GM18861 (cell line): ENCODE measurements around the gene MBD5.
"Not testable (repeated sequence)": the region's sequence is repeated elsewhere in the genome, so short reads cannot be mapped to it uniquely, and the experiment has no call there.

ENCODE experiments used
- ATAC-seq: cut with Tn5 transposase; IDR thresholded peaks from one replicate; pipeline ENCODE4 v1.9.1; 2021; ENCODE audit not compliant: unreplicated experiment

Gene MBD5

DNA sequence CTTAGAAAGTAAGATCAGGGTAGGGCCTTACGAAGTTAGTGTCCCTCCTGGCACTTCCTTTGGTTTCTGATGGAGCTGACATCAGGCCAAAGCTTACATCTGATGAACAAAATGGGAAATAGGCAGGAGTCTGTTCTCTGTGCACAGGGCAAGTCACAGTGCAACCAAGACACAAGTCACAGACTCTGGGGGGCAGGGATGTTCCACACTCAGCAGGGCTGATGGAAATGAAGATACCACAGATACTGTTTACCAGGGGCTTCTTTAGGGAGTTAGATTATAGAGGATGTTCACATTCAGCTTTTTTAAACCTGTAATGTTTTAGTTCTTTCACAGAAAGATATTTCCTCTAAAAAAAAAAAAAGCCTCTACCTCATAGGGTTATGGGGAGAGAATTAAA, 517.5 kb downstream of the MBD5 start:
- ATAC-seq, result no peak

DNA sequence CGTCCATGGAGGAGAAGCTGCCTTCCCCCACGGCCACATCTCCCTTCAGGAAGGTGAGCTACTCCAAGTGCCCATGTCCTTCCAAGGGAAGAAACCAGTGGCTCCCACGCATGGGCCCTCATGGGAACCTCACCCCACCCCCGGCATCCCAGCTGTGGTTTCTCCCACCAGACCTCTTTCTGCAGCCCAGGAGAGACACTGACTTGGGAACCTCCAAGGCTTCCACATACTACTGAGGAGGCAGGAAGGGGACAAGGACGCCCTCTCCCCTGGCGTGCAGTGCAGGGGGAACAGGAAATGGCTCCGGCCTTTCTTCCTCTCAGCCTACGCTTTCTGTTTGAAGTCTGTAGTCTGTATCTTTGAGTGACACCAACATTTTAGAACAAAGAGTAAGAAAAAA, 519.1 kb downstream of the MBD5 start:
- no peak for ATAC-seq

DNA sequence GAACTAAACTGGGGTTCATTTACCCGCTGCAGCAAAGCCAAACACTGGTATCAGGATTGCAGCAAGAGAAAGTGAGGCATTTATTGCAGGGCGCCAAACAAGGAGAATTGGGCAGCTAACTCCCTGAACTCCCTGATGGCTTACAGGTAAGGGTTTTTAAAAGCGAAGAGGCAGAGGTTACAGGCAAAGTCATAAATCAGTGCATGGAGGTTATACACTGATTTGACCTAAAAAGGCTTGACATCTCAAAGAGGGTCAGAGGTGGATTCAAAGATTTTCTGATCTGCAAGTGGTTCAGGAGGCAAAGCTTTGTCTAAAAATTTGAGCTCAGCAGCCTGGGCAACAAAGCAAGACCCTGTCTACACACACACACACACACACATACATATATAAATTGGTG, 520.9 kb downstream of the MBD5 start:
- ATAC-seq, result no peak

DNA sequence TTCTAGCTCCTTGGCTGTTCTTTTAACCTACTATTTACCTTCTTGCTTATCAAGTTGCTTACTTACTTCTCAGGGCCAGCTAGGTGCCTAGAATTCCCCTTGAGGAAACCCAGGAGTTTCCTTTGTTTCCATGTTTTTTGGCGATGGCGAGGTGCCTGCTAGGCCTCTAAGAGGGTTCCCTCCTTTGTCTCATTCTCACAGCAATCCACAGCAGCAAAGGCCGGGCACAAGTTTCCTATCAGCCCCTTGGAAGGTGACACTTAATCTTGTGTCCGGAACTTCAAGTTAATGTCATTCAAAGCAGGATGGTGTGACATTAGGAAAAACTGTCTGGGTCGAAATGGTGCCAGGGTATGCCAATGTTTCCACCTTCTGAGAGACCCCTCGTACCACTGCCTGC, 521.7 kb downstream of the MBD5 start:
- ATAC-seq, result no peak

DNA sequence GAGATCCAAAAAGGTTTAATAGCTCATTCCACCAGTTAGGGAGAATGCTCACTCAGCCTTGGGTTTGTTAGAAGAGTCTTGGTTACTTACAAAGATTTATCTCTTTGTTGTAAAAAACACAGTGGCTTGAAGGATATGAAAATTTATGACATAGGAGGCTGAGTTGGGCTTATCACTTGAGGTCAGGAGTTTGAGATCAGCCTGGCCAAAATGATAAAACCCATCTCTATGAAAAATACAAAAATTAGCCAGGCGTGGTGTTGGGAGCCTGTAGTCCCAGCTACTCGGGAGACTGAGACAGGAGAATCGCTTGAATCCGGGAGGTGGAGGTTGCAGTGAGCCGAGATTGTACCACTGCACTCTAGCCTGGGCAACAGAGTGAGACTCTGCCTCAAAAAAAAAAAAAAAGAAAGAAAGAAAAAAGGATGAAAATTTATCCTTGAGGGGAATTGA, 522.2 kb downstream of the MBD5 start:
- ATAC-seq, result not testable (repeated sequence)

DNA sequence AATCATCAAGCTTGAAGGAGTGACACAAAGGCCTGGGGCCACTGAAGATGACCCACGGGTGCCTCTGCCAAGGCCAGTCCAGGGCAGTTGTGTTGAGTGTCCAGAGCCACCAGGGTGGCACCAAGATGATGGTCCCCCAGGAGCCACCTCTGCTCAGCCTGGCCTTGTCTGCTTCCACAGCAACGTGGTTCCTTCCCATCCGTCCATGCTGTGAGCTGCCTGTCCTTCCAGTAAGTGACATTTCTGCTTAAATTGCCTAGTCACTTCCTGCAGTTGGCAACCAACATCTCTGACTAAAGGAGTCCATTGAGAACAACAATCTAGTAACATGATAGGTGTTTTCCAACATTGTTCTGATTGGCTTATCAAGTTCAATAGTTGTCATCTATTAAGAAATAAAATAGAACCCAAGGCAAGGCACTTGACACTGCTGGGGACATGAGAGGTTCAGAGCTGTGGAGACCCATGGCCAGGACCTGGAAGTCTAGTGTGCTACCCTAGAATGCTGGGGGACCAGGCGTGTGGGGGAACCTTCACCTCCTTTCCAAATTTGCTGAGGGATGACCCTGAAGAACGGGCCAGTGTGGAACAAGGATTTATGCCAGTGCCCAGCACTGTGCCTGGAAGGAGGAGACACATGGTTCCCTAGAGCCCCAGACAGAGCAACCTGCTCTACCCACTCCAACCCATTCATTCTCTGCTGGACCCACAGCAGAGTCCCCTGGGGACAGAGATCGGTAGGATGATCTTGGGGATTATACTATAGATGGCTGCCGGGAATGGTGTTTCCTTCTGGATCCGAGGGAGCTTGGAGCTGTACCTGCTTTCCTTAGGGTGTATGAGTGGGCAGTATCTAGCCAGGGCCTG, 524.7 kb downstream of the MBD5 start:
- ATAC-seq, result no peak

DNA sequence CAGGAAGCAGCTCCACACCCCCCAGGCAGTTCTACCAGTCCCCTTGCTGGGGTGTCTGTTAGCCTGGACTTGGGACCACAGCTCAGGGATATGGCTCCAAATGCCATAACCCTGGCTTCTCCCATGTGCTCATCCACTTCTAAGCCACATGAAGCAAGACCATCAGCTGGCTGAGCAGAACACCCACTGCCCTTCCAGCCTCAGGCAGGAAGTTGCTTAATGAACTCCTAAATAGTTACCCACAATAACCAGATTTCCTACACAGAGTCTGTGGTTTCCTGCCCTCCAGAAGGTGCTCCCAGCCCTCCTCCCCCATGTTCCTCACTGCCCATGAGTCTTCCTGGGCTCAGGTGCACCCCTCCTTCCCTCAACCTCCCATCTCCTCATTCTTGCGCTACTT, 525.4 kb downstream of the MBD5 start:
- ATAC-seq, result no peak

DNA sequence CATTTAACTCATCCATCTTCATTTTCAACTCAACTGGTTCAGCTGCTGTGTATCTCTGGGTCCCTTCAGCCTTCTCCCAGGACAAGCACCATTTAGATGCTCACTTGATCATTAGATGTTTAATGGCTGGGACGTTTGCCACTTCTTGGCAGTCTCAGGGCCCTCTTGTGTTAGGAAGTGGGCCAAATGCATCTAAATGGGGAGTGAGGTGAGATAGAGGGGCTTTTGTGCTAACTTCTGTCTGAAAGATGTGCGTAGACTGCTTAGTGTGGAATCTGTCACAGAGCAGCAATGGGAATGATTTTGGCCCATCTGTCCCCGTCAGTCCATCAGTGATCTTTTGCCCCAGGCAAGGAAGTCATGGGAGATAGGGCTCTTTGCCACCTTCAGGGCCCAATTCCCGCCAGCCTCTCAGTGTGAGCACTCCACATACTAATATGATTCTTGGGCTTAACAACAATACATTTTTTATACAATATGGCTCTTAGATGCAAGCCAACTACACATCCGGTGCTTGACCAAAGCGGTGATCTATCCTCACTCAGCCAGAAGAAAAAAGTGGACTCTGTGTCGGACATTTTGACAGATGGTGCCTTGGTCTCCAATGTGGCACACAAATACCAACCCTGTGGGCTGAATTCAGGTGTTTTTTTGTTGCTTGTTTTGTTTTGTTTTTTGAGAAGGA, 528.0 kb downstream of the MBD5 start:
- ATAC-seq, result no peak

DNA sequence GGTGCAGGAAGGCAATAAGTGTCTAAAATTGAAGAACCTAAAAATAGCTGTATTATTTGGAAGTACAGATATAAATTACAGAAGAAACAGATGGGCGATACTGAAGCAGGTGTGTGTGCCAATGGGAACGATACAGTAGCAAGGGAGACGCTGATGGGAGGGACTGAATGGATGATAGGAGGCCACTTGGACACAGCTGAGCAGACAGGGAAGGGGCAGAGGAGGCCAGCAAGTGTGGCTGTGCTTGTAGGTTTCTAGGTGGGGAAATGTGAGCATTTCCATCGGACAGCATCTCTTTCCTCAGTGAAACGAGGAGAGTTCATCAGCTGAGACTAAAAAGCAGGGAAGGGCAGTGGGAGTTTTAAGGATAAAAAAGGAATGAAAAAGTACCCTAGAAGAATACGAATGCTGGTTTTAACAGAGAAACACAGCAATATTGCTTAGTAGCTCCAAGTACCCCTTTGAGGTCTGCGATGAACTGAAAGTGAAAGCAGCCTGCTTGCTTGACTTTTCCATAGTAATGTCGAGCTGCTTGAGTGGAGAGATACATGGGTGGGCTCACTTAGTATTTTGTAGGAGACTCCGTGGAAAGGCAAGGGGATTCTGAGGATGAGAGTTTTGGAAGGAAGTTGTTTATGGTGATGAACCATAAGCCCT, 531.9 kb downstream of the MBD5 start:
- ATAC-seq, result peak; percentile 59

DNA sequence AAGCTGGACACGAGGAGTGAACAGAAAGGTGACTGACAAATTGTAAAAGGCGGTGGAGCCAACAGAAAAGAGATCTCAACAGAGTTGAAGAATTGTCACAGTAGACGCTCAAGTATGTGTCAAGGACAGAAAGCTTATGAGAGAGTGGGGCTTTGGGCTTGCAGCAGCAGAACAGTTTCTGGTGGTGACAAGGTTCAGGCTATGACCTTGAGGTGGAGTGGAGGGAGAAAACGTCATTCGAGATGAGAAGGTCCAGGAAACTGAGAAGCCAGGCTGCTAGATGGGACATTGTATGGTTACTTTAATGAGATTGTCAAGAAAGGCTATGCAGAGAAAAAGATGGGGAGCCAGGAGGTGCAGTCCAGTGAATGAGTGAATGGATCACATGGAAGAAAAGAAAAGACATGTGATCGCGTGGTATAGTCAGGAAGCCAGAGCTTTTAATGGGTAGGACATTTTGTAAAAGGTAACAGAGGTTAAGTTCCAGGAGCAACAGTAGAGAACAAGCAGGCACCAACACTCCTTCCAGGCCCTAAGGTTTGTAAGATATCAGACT, 532.5 kb downstream of the MBD5 start:
- no peak for ATAC-seq

DNA sequence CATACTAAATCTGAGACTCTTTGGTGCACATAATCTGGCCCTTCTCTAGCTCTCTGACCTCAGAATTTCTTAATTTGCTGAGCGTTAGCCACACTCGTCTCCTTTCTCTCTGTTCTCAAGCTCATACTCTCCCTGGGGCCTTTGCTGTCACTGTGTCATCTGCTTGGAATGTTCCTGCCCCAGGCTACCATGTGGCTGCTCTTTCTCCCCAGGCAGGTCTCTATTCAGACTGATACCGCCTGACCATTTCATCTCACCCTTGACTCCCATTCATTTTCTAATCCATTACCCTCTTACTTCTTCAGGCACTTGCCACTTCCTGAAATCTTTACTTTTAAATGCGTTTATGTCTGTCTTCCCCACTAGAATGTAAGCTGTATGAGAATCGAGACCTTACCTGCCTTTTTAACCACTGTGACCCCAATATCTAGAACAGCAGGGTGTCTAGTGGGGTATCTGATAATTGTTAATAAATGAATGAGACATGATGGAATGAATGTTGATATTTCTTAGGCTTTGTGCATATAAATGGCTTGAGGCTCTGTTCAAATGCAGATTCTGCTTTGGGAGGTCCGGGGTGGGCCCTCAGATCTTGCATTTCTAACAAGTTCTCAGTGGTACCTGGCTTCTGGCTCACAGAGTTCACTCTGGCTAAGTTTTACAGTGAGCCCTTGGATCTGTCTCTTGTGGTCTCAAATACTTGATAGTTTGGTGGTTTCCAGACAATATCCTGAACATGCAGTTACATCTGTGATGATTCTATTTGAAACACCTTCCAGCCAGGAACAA, 533.8 kb downstream of the MBD5 start:
- ATAC-seq, result no peak

DNA sequence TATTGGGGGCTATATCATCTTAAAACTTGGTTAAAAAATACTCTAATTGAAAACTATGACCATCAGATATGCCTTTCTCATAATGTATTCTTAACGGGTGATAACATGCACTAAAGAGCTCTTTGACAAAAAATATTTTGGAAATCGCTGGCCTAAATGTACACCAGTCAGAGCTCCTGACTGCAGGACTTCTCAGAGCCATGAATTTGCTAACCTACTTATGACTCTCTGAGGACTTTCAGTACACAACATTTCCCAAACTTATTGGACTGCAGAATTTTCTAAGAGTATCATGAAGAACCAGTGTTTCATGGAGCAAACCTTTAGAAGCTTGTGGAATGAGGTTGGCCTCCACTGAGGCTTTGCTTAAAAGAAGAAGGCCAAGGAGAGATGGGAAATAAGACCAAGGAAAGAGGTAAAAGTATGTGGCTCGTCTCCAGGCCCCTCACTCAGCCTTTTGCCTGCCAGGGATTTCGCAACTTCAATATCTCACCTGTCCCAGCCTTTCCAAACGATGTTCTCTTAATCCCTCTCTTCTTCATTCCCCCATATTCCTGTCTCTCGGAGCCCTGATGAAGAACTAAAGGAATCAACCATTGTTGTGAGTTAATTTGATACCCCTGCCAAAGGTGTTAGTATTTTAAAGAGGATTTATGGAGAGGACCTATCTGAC, 534.9 kb downstream of the MBD5 start:
- no peak for ATAC-seq

DNA sequence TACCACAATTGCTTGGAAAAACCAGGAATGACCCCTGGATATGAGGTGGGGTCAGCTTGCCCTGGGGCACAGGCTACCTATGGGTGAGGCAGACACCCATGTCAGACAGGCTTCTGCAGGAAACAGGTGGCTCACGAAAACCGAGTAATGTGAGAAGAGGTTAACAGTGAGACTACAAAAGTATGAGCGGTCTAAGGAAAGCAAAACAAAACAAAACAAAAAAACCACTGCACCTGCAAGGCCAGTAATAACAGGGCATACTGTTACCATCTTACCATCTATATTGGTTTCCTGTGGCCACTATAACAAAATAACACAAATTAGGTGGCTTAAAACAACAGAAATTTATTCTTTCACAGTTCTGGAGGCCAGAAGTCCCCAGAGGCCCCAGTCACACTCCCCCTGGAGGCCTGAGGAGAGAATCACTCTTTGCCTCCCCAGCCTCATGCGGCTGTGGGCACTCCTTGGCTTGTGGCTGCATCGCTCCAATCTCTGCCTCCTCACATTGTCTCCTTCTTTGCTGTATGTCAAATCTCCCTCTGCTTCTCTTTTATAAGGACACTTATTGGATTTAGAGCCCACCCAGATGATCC, 537.0 kb downstream of the MBD5 start:
- ATAC-seq, result peak; percentile 66

DNA sequence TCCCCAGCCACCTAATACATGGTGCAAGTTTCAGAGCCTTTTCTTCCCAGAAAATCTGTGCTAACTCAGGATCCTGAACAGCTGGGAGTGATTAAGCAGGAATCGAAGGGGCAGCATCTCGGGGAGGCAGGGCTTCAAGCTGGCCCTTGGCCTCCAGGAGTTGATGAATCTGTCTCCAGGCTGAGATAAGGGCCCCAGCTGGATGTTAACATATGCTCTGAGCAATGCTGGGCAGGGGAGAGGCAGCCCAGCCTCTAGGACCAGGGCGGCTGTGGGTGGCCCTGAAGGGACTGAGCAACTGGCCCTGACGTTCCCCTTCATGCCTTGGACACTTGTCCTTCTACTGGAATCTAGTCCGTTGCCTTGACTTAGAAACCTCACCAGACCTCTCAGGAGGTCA, 539.6 kb downstream of the MBD5 start:
- ATAC-seq, result no peak

DNA sequence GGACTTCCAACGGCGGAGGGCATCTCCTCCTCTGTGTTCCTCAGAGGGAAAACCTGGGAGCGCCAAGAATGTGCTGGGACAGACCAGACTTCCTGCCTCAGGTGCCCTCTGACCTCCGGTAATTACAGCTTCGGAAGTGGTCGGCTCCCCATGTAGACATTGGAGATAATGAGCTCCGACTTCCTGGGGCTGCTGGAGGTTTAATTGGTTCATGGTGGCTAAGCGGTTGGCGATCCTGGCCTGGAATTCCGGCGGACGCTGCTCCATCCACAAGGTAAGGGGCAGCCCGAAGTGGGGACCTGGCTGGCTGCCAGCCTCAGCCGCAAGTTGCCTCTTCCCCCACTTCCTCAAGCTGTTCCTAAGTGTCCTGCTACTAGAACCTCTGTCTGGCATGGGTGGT, 540.5 kb downstream of the MBD5 start:
- no peak for ATAC-seq

DNA sequence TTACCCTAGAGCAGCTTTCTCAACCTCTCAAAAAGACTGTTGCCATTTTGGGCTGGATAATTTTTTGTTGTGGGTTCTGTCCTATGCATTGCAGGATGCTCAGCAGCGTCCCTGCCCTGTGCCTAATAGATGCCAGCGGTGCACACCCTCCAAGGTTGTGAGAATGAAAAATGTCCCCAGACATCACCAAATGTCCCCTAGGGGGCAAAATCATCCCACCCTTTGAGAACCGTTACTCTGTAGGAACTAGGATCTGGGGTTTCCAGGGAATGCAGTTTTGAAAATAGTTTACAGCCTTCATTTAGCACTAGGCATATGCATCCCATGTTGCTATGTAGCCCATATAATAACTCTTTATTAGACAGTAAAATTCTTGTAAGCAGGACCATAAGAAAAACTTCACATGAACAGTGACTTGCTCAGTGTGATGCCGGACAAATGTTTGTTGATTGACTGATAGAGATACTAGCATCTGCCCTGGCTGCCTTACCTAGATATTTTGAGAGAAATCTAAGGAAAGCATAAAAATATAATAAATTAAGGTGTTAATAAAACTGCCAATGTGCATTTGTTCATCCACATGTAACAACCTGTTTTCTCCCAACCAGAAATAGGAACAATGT, 544.5 kb downstream of the MBD5 start:
- no peak for ATAC-seq
